Activated effector memory CD4-positive, alpha-beta T cell treated with Interleukin-2 at 50 U/mL for 16 hours (primary cell): ENCODE results near the gene PLXNB1.

Experiments
- DNase-seq: peaks from one replicate; pipeline ENCODE4 v3.0.0-alpha.2; 2020

Gene PLXNB1

GRCh38 chr3:48356419-48356818 is 73.5 kb downstream of the PLXNB1 start:
- no peak for DNase-seq

DNA sequence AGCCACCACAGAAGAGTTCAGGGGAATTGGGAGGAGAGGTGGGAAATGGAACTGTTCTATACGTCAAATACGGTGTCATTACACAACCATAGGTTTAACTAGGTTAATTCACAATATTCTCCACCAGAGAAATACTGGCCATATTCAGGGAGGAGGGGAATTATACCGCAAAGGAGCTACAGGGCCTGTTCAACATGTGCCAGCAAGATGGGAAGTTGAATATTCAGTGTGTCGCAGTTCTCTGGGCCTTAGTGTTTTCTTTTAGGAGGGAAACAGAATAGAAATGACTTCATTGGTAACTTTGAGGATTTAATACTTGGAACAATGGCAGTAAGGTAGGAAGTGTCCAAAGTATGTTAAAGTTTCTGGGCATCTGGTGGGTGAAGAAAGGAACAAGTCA is 75.9 kb downstream of the PLXNB1 start:
- no peak for DNase-seq
